GM21423 (cell line): Measurements from ENCODE around the gene GKAP1.
"Not testable (repeated sequence)": the region's sequence is repeated elsewhere in the genome, so short reads cannot be mapped to it uniquely, and the experiment has no call there.

Source experiments
- ATAC-seq: cut with Tn5 transposase; IDR thresholded peaks from one replicate; pipeline ENCODE4 v1.9.1; 2021; ENCODE audit warnings: mild to moderate bottlenecking, moderate library complexity; ENCODE audit not compliant: unreplicated experiment

Gene GKAP1

DNA sequence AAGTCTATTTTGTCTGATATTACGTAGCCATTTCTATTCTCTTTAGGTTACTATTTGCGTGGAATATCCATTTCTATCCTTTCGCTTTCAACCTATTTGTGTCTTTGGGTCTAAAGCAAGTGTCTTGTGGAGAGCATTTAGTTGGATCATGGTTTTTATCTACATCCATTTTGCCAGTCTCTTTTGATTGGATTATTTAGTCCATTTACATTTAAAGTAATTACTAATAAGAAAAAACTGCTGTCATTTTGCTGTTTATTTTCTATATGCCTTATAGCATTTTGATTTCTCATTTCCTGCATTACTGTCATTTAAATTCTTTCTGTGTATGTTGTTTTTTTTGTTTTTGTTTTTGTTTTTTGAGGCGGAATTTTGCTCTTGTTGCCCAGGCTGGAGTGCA lies 83.8 kb downstream of the GKAP1 start:
- ATAC-seq, result no peak

GRCh38 chr9:83728591-83729368 lies 88.8 kb downstream of the GKAP1 start:
- not testable (repeated sequence) for ATAC-seq

DNA sequence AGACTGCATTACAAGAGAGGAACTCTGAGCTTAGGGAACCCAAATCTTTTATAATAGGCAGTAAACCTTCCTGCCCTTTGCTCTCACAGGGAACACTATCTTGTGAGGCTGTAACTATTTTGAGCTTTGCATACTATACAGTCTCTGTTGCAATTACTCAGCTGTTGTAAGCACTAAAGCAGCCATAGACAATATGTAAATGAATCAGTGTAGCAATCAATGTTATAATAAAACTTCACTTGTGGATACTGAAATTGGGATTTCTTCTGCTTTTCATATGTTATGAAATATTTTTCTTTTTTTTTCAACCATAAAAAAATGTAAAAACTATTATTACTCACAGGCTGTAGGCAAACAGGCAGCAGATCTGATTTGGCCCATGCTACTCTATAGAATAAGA lies 93.1 kb downstream of the GKAP1 start:
- no peak for ATAC-seq

DNA sequence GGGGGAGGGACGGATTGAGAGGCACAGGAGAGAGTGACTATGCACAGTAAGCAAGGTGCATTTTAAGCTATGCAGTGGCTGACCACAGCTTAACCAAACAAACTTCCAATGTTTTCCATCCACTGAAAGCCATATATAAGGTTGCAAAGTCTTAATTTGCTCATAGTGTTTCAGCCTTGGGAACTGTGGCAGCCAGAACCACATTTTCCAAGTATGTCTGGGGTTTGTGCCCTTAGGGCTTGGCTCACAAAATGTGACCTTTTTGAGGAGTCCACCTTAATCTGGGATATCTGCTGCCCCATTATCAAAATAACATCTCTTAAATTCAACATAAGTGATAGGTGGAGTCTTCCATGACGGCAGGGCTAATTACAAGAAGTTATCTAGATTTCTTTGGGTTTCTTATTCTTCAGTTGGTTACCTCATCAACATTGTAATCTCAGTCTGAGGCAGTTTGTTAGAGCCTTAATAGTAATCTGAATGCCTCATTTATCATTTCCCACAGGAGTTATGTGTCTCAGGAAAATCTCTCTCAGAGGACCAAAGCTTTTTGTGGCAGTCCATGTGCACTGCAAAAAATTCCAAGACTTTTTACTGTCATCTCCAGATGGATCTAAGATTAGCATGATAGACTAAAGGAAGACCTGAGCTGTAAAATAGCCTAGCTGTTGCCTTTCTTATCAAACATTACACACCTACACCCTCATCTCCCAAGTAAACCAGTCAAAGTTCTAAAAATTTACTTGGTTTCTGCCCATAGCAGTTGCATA lies 94.7 kb downstream of the GKAP1 start:
- no peak for ATAC-seq

- ATAC-seq, result no peak
Measured at GRCh38 chr9:83721509-83721908, 96.1 kb downstream of the GKAP1 start.

- no peak for ATAC-seq
Measured at GRCh38 chr9:83715794-83716193, 101.8 kb downstream of the GKAP1 start.

DNA sequence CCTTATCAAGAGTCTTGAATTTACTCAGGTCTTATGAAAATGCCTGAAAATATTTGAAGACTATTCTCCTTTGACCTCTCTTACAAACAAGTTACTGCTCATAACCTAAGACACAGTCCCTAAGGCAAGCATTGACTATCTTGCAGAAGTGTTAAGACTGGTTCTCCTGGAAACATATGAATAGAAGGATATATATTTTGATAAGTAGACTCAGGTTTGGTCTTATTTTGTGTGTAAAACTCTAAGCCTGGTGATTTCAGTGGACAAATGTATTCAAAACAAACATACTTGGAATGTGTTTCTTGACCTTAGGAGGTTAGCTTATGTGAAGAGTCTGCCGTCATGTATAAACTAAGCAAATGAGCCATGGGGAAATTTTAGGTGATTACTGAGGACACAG lies 102.3 kb downstream of the GKAP1 start:
- no peak for ATAC-seq

GRCh38 chr9:83714329-83714728 lies 103.2 kb downstream of the GKAP1 start:
- ATAC-seq, result no peak

DNA sequence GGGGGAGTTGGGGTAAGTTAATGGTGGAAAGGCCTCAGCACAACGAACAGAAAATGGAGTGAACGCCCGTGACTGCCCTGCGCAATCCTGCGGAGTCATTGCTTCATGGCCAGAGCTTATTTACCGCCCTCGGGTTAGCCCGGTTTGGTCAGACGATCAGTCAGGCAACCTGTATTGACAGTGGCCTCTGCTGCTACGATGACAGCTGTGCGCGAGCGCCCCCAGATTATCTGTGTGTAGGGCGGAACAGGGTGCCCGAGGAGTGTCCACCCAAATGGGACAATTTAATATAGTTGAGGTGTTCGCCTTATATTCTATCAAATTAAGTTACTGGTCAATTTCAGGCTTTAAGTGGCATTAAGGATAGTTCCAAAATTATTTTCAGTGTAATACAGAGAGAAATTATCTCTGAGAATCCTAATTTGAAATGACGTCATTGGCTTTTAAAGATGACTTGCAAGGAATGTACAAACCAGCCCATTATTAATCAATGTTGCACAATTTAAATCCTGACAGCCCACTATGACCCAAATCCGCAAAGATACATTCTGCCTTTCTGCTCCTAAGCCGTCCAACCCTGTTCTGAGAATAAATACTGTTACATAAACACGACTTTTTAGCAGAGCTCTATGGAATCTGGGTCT lies 108.9 kb downstream of the GKAP1 start:
- peak; percentile 61 for ATAC-seq

GRCh38 chr9:83707768-83708514 lies 109.6 kb downstream of the GKAP1 start, which contains the start of gene UBQLN1:
Gene UBQLN1, minus strand, starts transcription at chr9:83707958. Its CDS starts 279 bp downstream, at chr9:83707679.
- peak; percentile 73 for ATAC-seq

- ATAC-seq, result peak; percentile 43
Measured at GRCh38 chr9:83707518-83707767, 110.1 kb downstream of the GKAP1 start.

DNA sequence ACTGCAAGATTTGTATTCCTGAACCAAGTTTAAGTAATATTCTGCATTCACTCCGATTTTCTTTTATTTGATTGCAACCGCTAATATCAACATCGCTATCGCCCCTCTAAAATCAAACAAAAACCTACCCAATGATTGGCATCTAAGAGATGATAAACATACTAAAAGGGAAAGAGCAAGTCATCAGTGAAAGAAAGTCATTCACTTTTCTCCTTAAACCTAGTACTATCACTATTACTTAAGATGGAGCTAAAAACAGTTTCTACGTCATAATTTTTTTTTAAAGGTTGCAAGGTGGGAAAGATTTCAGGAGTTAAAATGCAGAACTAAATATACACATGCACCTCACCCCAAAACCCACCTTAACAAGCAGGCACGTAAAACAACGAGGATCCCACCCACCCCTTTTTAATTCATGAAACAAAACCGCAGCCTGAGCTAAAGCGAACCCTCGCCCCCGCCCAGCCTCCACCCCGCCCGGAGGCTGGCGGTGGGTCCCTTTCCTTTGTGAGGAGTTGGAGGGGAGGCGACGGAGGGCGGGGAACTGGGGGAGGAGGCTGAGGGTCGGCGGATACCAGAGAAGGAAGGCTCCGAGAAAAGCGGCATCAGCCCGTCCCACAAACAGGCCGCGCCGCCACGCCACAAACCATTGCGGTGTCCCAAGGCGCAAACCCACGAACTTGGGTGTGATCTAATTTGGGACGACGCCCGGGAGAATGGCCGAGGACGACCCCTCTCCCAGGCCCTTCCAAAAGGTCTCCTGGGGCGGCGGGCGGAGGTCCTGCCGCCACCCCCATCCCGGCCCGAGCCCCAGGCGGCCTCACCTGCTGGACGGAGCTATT lies 110.7 kb downstream of the GKAP1 start:
- peak; percentile 13 for ATAC-seq

DNA sequence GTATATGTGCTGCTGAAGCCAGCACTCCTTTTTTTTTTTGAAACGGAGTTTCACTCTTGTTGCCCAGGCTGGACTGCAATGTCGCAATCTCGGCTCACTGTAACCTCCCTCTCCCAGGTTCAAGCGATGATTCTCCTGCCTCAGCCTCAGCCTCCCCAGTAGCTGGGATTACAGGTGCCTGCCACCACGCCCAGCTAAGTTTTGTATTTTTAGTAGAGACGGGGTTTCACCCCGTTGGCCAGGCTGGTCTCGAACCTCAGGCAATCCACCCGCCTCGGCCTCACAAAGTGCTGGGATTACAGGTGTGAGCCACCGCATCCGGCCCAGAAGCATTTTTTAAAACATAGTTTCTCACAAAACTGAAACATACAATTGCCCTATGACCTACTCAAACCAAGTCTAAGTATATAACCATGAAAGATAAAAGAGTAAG lies 112.3 kb downstream of the GKAP1 start:
- not testable (repeated sequence) for ATAC-seq

- no peak for ATAC-seq
Measured at GRCh38 chr9:83701769-83702168, 115.8 kb downstream of the GKAP1 start.

GRCh38 chr9:83701286-83701685 lies 116.3 kb downstream of the GKAP1 start:
- ATAC-seq, result no peak

- peak; percentile 27 for ATAC-seq
Measured at GRCh38 chr9:83699615-83700014, 118.0 kb downstream of the GKAP1 start.

- ATAC-seq, result peak; percentile 45
Measured at GRCh38 chr9:83698976-83699585, 118.5 kb downstream of the GKAP1 start.

GRCh38 chr9:83691492-83691891 lies 126.1 kb downstream of the GKAP1 start:
- no peak for ATAC-seq
